ENCODE measurements around the gene BLACAT1.

- TF ChIP-seq CTCF (IDR thresholded peaks at IDR 0.05) = no peak
- TF ChIP-seq POLR2A (IDR thresholded peaks at IDR 0.05) = no peak
These were observed 30.4 kb upstream of the BLACAT1 start for GRCh38 chr1:205486258-205486657.
